Loucy (cell line): ENCODE measurements around the gene ARHGAP22.

Experiments used
- H2AFZ ChIP-seq: fragments of 200-600 bp; sonication (generic); 2 replicates; pipeline ENCODE4 v1.6.0; 2016; ENCODE audit warnings: antibody characterized with exemption, mild to moderate bottlenecking, low read length, moderate library complexity
- H3F3A ChIP-seq: fragments of 200-600 bp; 2 replicates; pipeline ENCODE4 v1.6.0; 2016; ENCODE audit warnings: antibody characterized with exemption, low read depth, mild to moderate bottlenecking
- H3K27me3 ChIP-seq: fragments of 200-600 bp; sonication (generic); 2 replicates; pipeline ENCODE4 v1.6.1; 2014; ENCODE audit warnings: low read length, mild to moderate bottlenecking; ENCODE audit not compliant: insufficient read depth, poor library complexity, severe bottlenecking
- H3K36me3 ChIP-seq: fragments of 200-600 bp; sonication (generic); 2 replicates; pipeline ENCODE4 v1.6.1; 2016; ENCODE audit warnings: low read length; ENCODE audit not compliant: insufficient read depth
- H3K4me1 ChIP-seq: fragments of 200-600 bp; sonication (generic); 2 replicates; pipeline ENCODE4 v1.5.1; 2014; ENCODE audit warnings: low read length, mild to moderate bottlenecking; ENCODE audit not compliant: insufficient read depth, poor library complexity, severe bottlenecking
- H3K4me2 ChIP-seq: fragments of 200-600 bp; sonication (generic); 2 replicates; pipeline ENCODE4 v1.6.0; 2014; ENCODE audit warnings: antibody characterized with exemption, low read length, low read depth, mild to moderate bottlenecking; ENCODE audit not compliant: poor library complexity, severe bottlenecking
- H3K4me3 ChIP-seq: fragments of 200-600 bp; sonication (generic); 2 replicates; pipeline ENCODE4 v1.5.1; 2014; ENCODE audit warnings: low read length, mild to moderate bottlenecking, mixed read lengths; ENCODE audit not compliant: poor library complexity, severe bottlenecking
- H3K79me2 ChIP-seq: fragments of 200-600 bp; sonication (generic); 2 replicates; pipeline ENCODE4 v1.6.1; 2014; ENCODE audit warnings: low read length; ENCODE audit not compliant: insufficient read depth
- H3K9ac ChIP-seq: fragments of 200-600 bp; sonication (generic); 2 replicates; pipeline ENCODE4 v1.6.0; 2014; ENCODE audit warnings: mild to moderate bottlenecking, low read depth, low read length, moderate library complexity; ENCODE audit not compliant: poor library complexity, severe bottlenecking
- H3K9me2 ChIP-seq: fragments of 200-600 bp; sonication (generic); replicated peaks from 2 replicates; pipeline ENCODE4 v1.6.1; 2016; ENCODE audit warnings: low read depth, low read length, mixed read lengths
- H3K9me3 ChIP-seq: fragments of 200-600 bp; sonication (generic); 2 replicates; pipeline ENCODE4 v1.6.1; 2014; ENCODE audit warnings: mild to moderate bottlenecking, antibody characterized with exemption, low read length, low read depth; ENCODE audit not compliant: insufficient read depth
- H4K20me1 ChIP-seq: fragments of 200-600 bp; sonication (generic); 2 replicates; pipeline ENCODE4 v1.6.0; 2014; ENCODE audit warnings: antibody characterized with exemption, low read length, mild to moderate bottlenecking; ENCODE audit not compliant: insufficient read depth, poor library complexity, severe bottlenecking
- CTCF ChIP-seq: fragments of 200-600 bp; sonication (generic); conservative IDR thresholded peaks from 2 replicates; pipeline ENCODE4 v1.5.1; 2014; ENCODE audit warnings: mild to moderate bottlenecking, antibody characterized with exemption, low read length
- EZH2phosphoT487 ChIP-seq: fragments of 200-600 bp; IDR thresholded peaks from 2 replicates; pipeline ENCODE4 v1.6.1; 2018; ENCODE audit warnings: antibody characterized with exemption, mild to moderate bottlenecking, moderate library complexity, borderline replicate concordance

Gene ARHGAP22

GRCh38 chr10:48554246-48554645, 50.6 kb downstream of the ARHGAP22 start:
- no peak overlapping the region for H3K4me2 ChIP-seq

GRCh38 chr10:48552946-48553564, 51.8 kb downstream of the ARHGAP22 start:
- no peak for TF ChIP-seq EZH2phosphoT487
- no peak for TF ChIP-seq CTCF
- Histone ChIP-seq H3F3A (no peaks in the 10 kb centered on the region), H2AFZ (peak overlapping the region; percentile 52; the same call in 1 of the 2 replicates), H3K4me3 (no peak overlapping the region), H3K9me3 (no peaks in the 10 kb centered on the region), H3K4me2 (no peak overlapping the region), H3K79me2 (no peaks in the 10 kb centered on the region), H3K9ac (no peak overlapping the region), H3K4me1 (no peaks in the 10 kb centered on the region), H4K20me1 (no peaks in the 10 kb centered on the region), H3K36me3 (no peaks in the 10 kb centered on the region), H3K27me3 (no peaks in the 10 kb centered on the region), H3K9me2 (no peaks in the 10 kb centered on the region)

More at GRCh38 chr10:48554246-48554645, 50.6 kb downstream of the ARHGAP22 start:
- H3K9me3 ChIP-seq, result no peaks in the 10 kb centered on the region
- H2AFZ ChIP-seq, result no peak overlapping the region
- H3K4me1 ChIP-seq, result no peaks in the 10 kb centered on the region
- H3K36me3 ChIP-seq, result no peaks in the 10 kb centered on the region
- H3K9me2 ChIP-seq, result no peaks in the 10 kb centered on the region
- H3K27me3 ChIP-seq, result no peaks in the 10 kb centered on the region
- no peak overlapping the region for H3K4me3 ChIP-seq
- H3K9ac ChIP-seq, result no peak overlapping the region
- H4K20me1 ChIP-seq, result no peaks in the 10 kb centered on the region
- TF ChIP-seq CTCF (no peak), EZH2phosphoT487 (no peak)
- H3K79me2 ChIP-seq, result no peaks in the 10 kb centered on the region
- H3F3A ChIP-seq, result no peaks in the 10 kb centered on the region

- no peaks in the 10 kb centered on the region for H3K79me2 ChIP-seq
- H3K9me3 ChIP-seq, result no peaks in the 10 kb centered on the region
- no peaks in the 10 kb centered on the region for H3K27me3 ChIP-seq
- no peak overlapping the region for H3K9ac ChIP-seq
- no peak overlapping the region for H3K4me3 ChIP-seq
- H3F3A ChIP-seq, result no peaks in the 10 kb centered on the region
- no peaks in the 10 kb centered on the region for H4K20me1 ChIP-seq
- H3K9me2 ChIP-seq, result no peaks in the 10 kb centered on the region
- H3K4me2 ChIP-seq, result no peak overlapping the region
- no peak for TF ChIP-seq EZH2phosphoT487
- TF ChIP-seq CTCF, result peak; percentile 95
- H3K4me1 ChIP-seq, result no peaks in the 10 kb centered on the region
- no peaks in the 10 kb centered on the region for H3K36me3 ChIP-seq
- peak overlapping the region; percentile 52; the same call in 1 of the 2 replicates for H2AFZ ChIP-seq
Measured at GRCh38 chr10:48551861-48552591, 52.8 kb downstream of the ARHGAP22 start.
